A549 (cell line): ENCODE measurements around the gene PTGES3L.

Source experiments
- BHLHE40 ChIP-seq: IDR thresholded peaks from 2 replicates; pipeline ENCODE4 v1.6.1; 2012; ENCODE audit warnings: low read depth, low read length, inconsistent platforms
- ESRRA ChIP-seq: fragments of 150-350 bp; IDR thresholded peaks from 2 replicates; pipeline ENCODE4 v1.6.1; 2014; ENCODE audit warnings: mild to moderate bottlenecking, low read length, borderline replicate concordance
- HDAC2 ChIP-seq: fragments of 200-600 bp; sonication (generic); IDR thresholded peaks from 2 replicates; pipeline ENCODE4 v1.6.1; 2016
- HOXB5 ChIP-seq: fragments of 250-450 bp; sonication (Bioruptor Pico); IDR thresholded peaks from 2 replicates; pipeline ENCODE4 v1.5.0; 2020; ENCODE audit warnings: mild to moderate bottlenecking, moderate library complexity
- JUNB ChIP-seq: fragments of >200 bp; sonication (Bioruptor Twin); formaldehyde crosslinking; IDR thresholded peaks from 2 replicates; pipeline ENCODE4 v1.6.1; 2016
- PHF8 ChIP-seq: fragments of 200-600 bp; sonication (generic); IDR thresholded peaks from 2 replicates; pipeline ENCODE4 v1.6.1; 2016; ENCODE audit warnings: low read depth, mild to moderate bottlenecking, antibody characterized with exemption, moderate library complexity, borderline replicate concordance
- POLR2A ChIP-seq: IDR thresholded peaks from 2 replicates; pipeline ENCODE4 v1.6.1; 2012; ENCODE audit warnings: mild to moderate bottlenecking, low read length
- POLR2AphosphoS2 ChIP-seq: conservative IDR thresholded peaks from 2 replicates; pipeline ENCODE4 v1.6.1; 2012; ENCODE audit warnings: low read length, improper control_type of control experiment, inconsistent platforms
- RNF2 ChIP-seq: fragments of 200-600 bp; sonication (generic); IDR thresholded peaks from 2 replicates; pipeline ENCODE4 v1.6.1; 2016; ENCODE audit warnings: low read depth, mild to moderate bottlenecking, antibody characterized with exemption, moderate library complexity, borderline replicate concordance
- TFCP2L1 ChIP-seq: fragments of 250-450 bp; sonication (Bioruptor Pico); IDR thresholded peaks from 2 replicates; pipeline ENCODE4 v1.5.0; 2021; ENCODE audit warnings: mild to moderate bottlenecking
- TF ChIP-seq, protein P1 (sequence below): fragments of >200 bp; sonication (Bioruptor Twin); formaldehyde crosslinking; IDR thresholded peaks from 3 replicates; pipeline ENCODE4 v1.5.1; 2016
- TF ChIP-seq, protein P2 (sequence below): fragments of 150-350 bp; IDR thresholded peaks from 2 replicates; pipeline ENCODE4 v1.6.1; 2014; ENCODE audit warnings: low read depth, mild to moderate bottlenecking, low read length
- TF ChIP-seq, protein P3 (sequence below): fragments of 200-600 bp; sonication (generic); IDR thresholded peaks from 2 replicates; pipeline ENCODE4 v1.6.1; 2016; ENCODE audit warnings: antibody characterized with exemption, mild to moderate bottlenecking, moderate library complexity

DNA sequence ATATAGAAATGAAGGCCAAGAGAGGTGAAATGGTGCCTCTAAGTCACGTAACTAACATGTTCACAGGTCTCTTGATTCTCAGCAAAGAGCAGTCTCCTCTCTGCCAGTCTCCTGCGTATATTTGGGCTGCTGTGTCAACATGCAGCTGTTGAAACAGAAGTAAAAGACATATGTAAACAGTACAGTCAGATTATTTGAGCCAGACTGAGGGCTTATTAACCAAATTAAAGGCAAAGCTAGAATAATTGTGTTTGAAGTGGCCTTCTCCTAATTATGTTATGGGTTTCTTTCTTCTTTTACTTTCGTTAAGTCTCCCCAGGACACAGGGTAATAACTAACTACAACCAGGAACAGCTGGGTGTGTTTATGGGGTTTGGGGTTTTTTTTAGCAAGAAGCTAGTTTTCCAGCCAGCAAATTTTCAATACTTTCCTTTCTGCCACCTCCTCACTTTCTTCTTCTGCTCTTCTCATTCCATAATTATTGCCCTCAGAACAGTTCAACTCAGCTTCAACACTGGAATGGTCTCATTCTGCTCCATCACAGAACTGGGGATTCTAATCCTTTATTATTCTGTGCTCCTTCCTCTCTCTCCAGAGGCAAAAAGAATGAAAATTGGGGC lies 60.9 kb downstream of the PTGES3L start:
- TF ChIP-seq POLR2A (no peak), RNF2 (no peak), TFCP2L1 (CRISPR knock-in tag) (no peak), HDAC2 (no peak), JUNB (no peak), POLR2AphosphoS2 (no peak), PHF8 (no peak), ESRRA (no peak), HOXB5 (CRISPR knock-in tag) (no peak), BHLHE40 (no peak)
- TF ChIP-seq, protein P1, sequence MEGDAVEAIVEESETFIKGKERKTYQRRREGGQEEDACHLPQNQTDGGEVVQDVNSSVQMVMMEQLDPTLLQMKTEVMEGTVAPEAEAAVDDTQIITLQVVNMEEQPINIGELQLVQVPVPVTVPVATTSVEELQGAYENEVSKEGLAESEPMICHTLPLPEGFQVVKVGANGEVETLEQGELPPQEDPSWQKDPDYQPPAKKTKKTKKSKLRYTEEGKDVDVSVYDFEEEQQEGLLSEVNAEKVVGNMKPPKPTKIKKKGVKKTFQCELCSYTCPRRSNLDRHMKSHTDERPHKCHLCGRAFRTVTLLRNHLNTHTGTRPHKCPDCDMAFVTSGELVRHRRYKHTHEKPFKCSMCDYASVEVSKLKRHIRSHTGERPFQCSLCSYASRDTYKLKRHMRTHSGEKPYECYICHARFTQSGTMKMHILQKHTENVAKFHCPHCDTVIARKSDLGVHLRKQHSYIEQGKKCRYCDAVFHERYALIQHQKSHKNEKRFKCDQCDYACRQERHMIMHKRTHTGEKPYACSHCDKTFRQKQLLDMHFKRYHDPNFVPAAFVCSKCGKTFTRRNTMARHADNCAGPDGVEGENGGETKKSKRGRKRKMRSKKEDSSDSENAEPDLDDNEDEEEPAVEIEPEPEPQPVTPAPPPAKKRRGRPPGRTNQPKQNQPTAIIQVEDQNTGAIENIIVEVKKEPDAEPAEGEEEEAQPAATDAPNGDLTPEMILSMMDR: no peak
- TF ChIP-seq, protein P2, sequence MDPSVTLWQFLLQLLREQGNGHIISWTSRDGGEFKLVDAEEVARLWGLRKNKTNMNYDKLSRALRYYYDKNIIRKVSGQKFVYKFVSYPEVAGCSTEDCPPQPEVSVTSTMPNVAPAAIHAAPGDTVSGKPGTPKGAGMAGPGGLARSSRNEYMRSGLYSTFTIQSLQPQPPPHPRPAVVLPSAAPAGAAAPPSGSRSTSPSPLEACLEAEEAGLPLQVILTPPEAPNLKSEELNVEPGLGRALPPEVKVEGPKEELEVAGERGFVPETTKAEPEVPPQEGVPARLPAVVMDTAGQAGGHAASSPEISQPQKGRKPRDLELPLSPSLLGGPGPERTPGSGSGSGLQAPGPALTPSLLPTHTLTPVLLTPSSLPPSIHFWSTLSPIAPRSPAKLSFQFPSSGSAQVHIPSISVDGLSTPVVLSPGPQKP: no peak
- TF ChIP-seq, protein P3, sequence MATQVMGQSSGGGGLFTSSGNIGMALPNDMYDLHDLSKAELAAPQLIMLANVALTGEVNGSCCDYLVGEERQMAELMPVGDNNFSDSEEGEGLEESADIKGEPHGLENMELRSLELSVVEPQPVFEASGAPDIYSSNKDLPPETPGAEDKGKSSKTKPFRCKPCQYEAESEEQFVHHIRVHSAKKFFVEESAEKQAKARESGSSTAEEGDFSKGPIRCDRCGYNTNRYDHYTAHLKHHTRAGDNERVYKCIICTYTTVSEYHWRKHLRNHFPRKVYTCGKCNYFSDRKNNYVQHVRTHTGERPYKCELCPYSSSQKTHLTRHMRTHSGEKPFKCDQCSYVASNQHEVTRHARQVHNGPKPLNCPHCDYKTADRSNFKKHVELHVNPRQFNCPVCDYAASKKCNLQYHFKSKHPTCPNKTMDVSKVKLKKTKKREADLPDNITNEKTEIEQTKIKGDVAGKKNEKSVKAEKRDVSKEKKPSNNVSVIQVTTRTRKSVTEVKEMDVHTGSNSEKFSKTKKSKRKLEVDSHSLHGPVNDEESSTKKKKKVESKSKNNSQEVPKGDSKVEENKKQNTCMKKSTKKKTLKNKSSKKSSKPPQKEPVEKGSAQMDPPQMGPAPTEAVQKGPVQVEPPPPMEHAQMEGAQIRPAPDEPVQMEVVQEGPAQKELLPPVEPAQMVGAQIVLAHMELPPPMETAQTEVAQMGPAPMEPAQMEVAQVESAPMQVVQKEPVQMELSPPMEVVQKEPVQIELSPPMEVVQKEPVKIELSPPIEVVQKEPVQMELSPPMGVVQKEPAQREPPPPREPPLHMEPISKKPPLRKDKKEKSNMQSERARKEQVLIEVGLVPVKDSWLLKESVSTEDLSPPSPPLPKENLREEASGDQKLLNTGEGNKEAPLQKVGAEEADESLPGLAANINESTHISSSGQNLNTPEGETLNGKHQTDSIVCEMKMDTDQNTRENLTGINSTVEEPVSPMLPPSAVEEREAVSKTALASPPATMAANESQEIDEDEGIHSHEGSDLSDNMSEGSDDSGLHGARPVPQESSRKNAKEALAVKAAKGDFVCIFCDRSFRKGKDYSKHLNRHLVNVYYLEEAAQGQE: no peak
